IPS-15b (cell line): Measurements from ENCODE around the gene WDCP.
A peak's percentile ranks its signal among the peaks of the same experiment; 100 is the strongest.
"Not testable (repeated sequence)": the region's sequence is repeated elsewhere in the genome, so short reads cannot be mapped to it uniquely, and the experiment has no call there.

Experiments
- H3K27me3 ChIP-seq: one replicate; pipeline ENCODE4 v1.6.1; 2013; ENCODE audit warnings: low read length; ENCODE audit not compliant: control insufficient read depth, insufficient read depth
- H3K36me3 ChIP-seq: one replicate; pipeline ENCODE4 v1.6.1; 2013; ENCODE audit warnings: low read length; ENCODE audit not compliant: control insufficient read depth, insufficient read depth
- H3K4me1 ChIP-seq: one replicate; pipeline ENCODE4 v1.6.1; 2013; ENCODE audit warnings: mild to moderate bottlenecking, low read length; ENCODE audit not compliant: control insufficient read depth, insufficient read depth
- H3K4me3 ChIP-seq: one replicate; pipeline ENCODE4 v1.5.1; 2013; ENCODE audit warnings: low read depth, low read length
- H3K9ac ChIP-seq: one replicate; pipeline ENCODE4 v1.6.1; 2013; ENCODE audit warnings: low read depth, mild to moderate bottlenecking, low read length
- H3K9me3 ChIP-seq: one replicate; pipeline ENCODE4 v1.6.1; 2013; ENCODE audit warnings: mild to moderate bottlenecking, low read length; ENCODE audit not compliant: control insufficient read depth, insufficient read depth

Gene WDCP, protein sequence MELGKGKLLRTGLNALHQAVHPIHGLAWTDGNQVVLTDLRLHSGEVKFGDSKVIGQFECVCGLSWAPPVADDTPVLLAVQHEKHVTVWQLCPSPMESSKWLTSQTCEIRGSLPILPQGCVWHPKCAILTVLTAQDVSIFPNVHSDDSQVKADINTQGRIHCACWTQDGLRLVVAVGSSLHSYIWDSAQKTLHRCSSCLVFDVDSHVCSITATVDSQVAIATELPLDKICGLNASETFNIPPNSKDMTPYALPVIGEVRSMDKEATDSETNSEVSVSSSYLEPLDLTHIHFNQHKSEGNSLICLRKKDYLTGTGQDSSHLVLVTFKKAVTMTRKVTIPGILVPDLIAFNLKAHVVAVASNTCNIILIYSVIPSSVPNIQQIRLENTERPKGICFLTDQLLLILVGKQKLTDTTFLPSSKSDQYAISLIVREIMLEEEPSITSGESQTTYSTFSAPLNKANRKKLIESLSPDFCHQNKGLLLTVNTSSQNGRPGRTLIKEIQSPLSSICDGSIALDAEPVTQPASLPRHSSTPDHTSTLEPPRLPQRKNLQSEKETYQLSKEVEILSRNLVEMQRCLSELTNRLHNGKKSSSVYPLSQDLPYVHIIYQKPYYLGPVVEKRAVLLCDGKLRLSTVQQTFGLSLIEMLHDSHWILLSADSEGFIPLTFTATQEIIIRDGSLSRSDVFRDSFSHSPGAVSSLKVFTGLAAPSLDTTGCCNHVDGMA

GRCh38 chr2:24046930-24047702 lies at the start of gene WDCP:
Gene WDCP, minus strand, starts transcription at chr2:24047391. Its CDS starts 7,897 bp downstream, at chr2:24039494.
- Histone ChIP-seq H3K9ac (no peak within 1 kb of the TSS), H3K4me1 (peaks cover 2% of the 10 kb centered on the region), H3K36me3 (no peaks in the 10 kb centered on the region), H3K9me3 (no peaks in the 10 kb centered on the region), H3K4me3 (peak within 1 kb of the TSS; percentile 79), H3K27me3 (no peaks in the 10 kb centered on the region)

GRCh38 chr2:24095171-24095677 lies 48.0 kb upstream of the WDCP start:
- not testable (repeated sequence) for H3K27me3 ChIP-seq, H3K36me3 ChIP-seq, H3K9me3 ChIP-seq, H3K4me1 ChIP-seq
- H3K9ac ChIP-seq, result peak overlapping the region; percentile 24
- peak overlapping the region; percentile 32 for H3K4me3 ChIP-seq

- H3K4me1 ChIP-seq, H3K9me3 ChIP-seq, H3K9ac ChIP-seq, H3K4me3 ChIP-seq, H3K27me3 ChIP-seq, H3K36me3 ChIP-seq: not testable (repeated sequence)
These were observed 46.1 kb upstream of the WDCP start for GRCh38 chr2:24093270-24093669.

- Histone ChIP-seq H3K27me3 (no peaks in the 10 kb centered on the region), H3K4me1 (no peaks in the 10 kb centered on the region)
These were observed 41.7 kb upstream of the WDCP start for GRCh38 chr2:24088821-24089359.

DNA sequence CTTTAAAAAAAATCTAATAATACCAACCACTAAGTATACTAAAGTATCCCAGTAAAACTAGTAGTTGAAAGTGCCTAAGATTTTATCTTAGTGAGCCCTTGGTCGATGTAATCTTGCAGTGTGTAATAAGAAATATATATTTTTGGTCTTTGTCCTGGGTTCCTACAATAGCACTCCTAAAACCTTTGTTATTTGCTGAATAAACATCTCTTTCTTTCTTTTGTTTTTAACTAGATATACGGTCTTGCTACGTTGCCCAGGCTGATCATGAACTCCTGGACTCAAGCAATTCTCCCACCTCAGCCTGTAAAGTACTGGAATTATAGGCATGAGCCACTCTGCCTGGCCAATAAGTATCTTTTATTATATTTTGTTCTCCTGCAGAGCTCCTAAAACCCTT lies 39.8 kb upstream of the WDCP start:
- no peak overlapping the region for H3K4me3 ChIP-seq
- H3K27me3 ChIP-seq, result no peaks in the 10 kb centered on the region
- H3K36me3 ChIP-seq, result peaks cover 10% of the 10 kb centered on the region
- H3K4me1 ChIP-seq, result peaks cover 7% of the 10 kb centered on the region
- no peaks in the 10 kb centered on the region for H3K9me3 ChIP-seq
- H3K9ac ChIP-seq, result no peak overlapping the region

More at GRCh38 chr2:24088821-24089359, 41.7 kb upstream of the WDCP start:
- Histone ChIP-seq H3K9me3 (no peaks in the 10 kb centered on the region), H3K9ac (no peak overlapping the region), H3K4me3 (no peak overlapping the region), H3K36me3 (no peaks in the 10 kb centered on the region)

DNA sequence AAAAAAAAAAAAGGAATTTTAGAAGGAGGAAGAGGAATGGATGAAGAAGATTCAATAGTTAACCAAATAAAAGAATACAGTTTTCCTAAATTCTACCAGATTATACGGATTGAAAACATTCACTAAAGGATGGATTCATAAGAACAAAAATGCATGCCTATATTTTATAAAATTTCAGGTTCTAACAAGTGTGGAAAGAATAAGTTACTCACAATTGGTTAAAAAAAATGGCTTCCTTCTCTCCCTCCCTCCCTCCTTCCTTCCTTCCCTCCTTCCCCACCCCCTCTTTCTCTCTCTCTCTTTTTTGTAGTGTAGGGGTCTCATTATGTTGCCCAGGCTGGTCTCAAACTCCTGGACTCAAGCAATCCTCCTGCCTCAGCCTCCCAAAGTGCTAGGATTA lies 39.0 kb upstream of the WDCP start:
- H3K9me3 ChIP-seq, result no peaks in the 10 kb centered on the region
- H3K9ac ChIP-seq, result no peak overlapping the region
- H3K4me1 ChIP-seq, result peaks cover 7% of the 10 kb centered on the region
- no peaks in the 10 kb centered on the region for H3K27me3 ChIP-seq
- peaks cover 13% of the 10 kb centered on the region for H3K36me3 ChIP-seq
- no peak overlapping the region for H3K4me3 ChIP-seq

- Histone ChIP-seq H3K36me3 (peaks cover 13% of the 10 kb centered on the region), H3K9me3 (no peaks in the 10 kb centered on the region), H3K4me3 (peak overlapping the region; percentile 92), H3K9ac (peak overlapping the region; percentile 88), H3K27me3 (no peaks in the 10 kb centered on the region), H3K4me1 (peaks cover 7% of the 10 kb centered on the region)
These were observed 38.0 kb upstream of the WDCP start for GRCh38 chr2:24085200-24085489.

- Histone ChIP-seq H3K27me3 (no peaks in the 10 kb centered on the region), H3K9ac (peak within 1 kb of the TSS; percentile 88), H3K9me3 (no peaks in the 10 kb centered on the region), H3K4me3 (peak within 1 kb of the TSS; percentile 92), H3K4me1 (peaks cover 7% of the 10 kb centered on the region), H3K36me3 (peaks cover 13% of the 10 kb centered on the region)
These were observed 37.4 kb upstream of the WDCP start, which contains the start of gene TP53I3 for GRCh38 chr2:24084386-24085199. Gene TP53I3, minus strand, starts transcription at chr2:24084834. Its CDS starts 508 bp downstream, at chr2:24084326.

DNA sequence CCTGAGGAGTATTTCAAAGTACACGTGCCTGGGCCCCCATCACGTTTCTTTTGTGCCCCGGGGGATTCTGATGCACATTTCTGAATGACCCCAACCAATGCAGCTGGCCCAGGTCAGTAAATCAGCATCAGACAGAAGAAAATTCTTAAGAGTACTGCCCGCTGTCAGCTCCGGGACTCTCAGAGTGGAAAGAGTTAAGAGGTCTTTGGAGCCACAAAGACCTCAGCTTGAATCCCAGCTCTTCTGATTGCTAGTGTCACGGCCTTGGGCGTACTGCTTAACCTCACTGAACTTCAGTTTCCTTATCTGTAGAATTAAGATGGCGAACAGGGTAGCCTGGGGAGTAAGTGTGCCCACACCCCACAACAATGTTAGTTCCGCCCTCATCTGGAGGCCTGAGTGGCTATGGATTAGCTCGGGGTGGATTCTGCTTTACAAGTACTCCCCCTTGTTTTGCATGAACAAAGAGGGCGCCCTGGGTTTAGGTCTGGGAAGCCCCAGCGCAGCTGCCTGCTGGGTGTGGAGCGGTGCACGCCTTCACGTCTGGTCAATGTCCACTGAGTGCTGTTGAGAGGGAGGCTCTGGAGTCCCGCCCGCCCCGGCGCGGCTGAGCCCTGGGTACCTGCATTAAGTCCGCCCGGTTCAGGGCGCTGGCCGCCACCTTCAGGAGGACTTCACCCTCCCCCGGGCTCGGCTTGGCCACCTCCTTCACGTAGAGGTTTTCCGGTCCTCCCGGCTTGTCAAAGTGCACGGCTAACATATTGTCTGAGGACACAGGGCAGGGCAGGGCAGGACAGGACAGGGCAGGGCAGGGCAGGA lies 36.6 kb upstream of the WDCP start:
- H3K4me1 ChIP-seq, result peaks cover 7% of the 10 kb centered on the region
- H3K27me3 ChIP-seq, result no peaks in the 10 kb centered on the region
- peak overlapping the region; percentile 92 for H3K4me3 ChIP-seq
- peaks cover 13% of the 10 kb centered on the region for H3K36me3 ChIP-seq
- peak overlapping the region; percentile 79 for H3K9ac ChIP-seq
- H3K9me3 ChIP-seq, result no peaks in the 10 kb centered on the region

DNA sequence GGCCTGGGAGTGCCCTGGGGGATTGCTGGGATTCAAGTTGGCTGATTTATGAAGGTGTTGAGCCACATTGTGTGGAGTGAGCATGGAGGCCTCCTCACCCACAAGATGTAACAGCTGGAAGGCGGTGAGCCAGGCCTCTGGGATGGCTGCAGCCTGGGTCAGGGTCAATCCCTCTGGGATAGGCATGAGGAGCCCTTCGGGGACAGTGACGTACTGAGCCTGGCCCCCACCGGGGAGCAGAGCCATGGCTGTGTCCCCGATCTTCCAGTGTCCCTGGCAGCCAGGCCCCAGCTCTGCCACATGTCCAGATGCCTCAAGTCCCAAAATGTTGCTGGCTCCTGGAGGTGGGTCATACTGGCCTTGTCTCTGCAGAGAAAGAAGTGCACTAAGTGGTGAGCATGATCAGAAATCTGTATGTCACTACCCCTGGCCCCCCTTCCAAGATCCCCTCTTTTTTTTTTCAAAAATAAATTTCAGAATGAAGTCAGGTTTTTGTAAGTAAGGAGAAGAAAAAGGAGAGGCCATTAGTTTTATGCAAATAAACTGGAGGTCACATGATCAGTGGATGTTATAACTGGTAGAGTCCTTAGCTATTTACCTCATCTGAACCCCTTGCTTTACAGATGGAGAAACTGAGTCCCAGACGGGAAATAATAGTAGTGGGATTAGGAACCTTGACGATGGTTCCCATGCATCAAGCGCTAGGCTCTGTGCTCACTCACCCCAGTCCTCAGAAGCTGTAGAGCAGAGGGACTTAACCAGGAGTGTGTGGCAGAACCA lies 35.8 kb upstream of the WDCP start:
- H3K9me3 ChIP-seq, result no peaks in the 10 kb centered on the region
- no peaks in the 10 kb centered on the region for H3K27me3 ChIP-seq
- peaks cover 13% of the 10 kb centered on the region for H3K36me3 ChIP-seq
- peak overlapping the region; percentile 79 for H3K9ac ChIP-seq
- H3K4me3 ChIP-seq, result peak overlapping the region; percentile 92
- peaks cover 7% of the 10 kb centered on the region for H3K4me1 ChIP-seq
